Fibroblast of lung (primary cell): Measurements from ENCODE around the gene B3GNT8. TPM values are rescaled to one million over a fixed set of nuclear protein-coding genes. Genes with fewer than 3 reads are reported as not detected.

Source experiments
- DNase-seq, 2 donors: peaks; one replicate each; pipeline versions ENCODE4 v3.0.0 to v3.0.0-alpha.2; 2010; ENCODE audit warnings: low read depth in 2 of 2
- H2AFZ ChIP-seq: 2 replicates; pipeline ENCODE4 v1.5.1; 2012; ENCODE audit warnings: low read length, control low read depth, inconsistent platforms
- H3K27ac ChIP-seq: 2 replicates; pipeline ENCODE4 v1.5.1; 2011; ENCODE audit warnings: low read length, control low read depth; ENCODE audit not compliant: insufficient read depth
- H3K27me3 ChIP-seq: 2 replicates; pipeline ENCODE4 v1.5.1; 2011; ENCODE audit warnings: mild to moderate bottlenecking, low read length; ENCODE audit not compliant: control insufficient read depth, insufficient read depth
- H3K36me3 ChIP-seq: 2 replicates; pipeline ENCODE4 v1.5.1; 2011; ENCODE audit warnings: low read length; ENCODE audit not compliant: control insufficient read depth, insufficient read depth
- H3K4me1 ChIP-seq: 2 replicates; pipeline ENCODE4 v1.5.1; 2011; ENCODE audit warnings: low read length; ENCODE audit not compliant: control insufficient read depth, insufficient read depth; ENCODE audit errors: extremely low read depth
- H3K4me2 ChIP-seq: 2 replicates; pipeline ENCODE4 v1.5.1; 2011; ENCODE audit warnings: low read length, control low read depth; ENCODE audit not compliant: insufficient read depth; ENCODE audit errors: extremely low read depth
- H3K4me3 ChIP-seq, 4 experiments: fragments of 200-600 bp in 1 of 4; sonication (generic) in 1 of 4; replicated peaks in 1 of 4; 2 replicates each; pipeline ENCODE4 v1.5.1; 2011 to 2016; ENCODE audit warnings: low read length in 4 of 4, low read depth in 3 of 4, mild to moderate bottlenecking in 3 of 4, control low read depth in 2 of 4, inconsistent platforms in 1 of 4, mixed read lengths in 1 of 4; ENCODE audit not compliant: insufficient read depth in 1 of 4; ENCODE audit errors: control extremely low read depth in 1 of 4
- H3K79me2 ChIP-seq: 2 replicates; pipeline ENCODE4 v1.5.1; 2012; ENCODE audit warnings: mild to moderate bottlenecking, low read length, inconsistent platforms; ENCODE audit not compliant: control insufficient read depth, insufficient read depth
- H3K9ac ChIP-seq: 2 replicates; pipeline ENCODE4 v1.5.1; 2011; ENCODE audit warnings: mild to moderate bottlenecking, low read length, control low read depth; ENCODE audit not compliant: insufficient read depth
- H3K9me3 ChIP-seq: 2 replicates; pipeline ENCODE4 v1.5.1; 2012; ENCODE audit warnings: low read depth, low read length; ENCODE audit not compliant: control insufficient read depth, insufficient read depth
- H4K20me1 ChIP-seq: 2 replicates; pipeline ENCODE4 v1.5.1; 2011; ENCODE audit warnings: low read length; ENCODE audit not compliant: control insufficient read depth, insufficient read depth; ENCODE audit errors: extremely low read depth
- EZH2 ChIP-seq: IDR thresholded peaks from 2 replicates; pipeline ENCODE4 v1.5.1; 2012; ENCODE audit warnings: low read length, control low read depth, mild to moderate bottlenecking; ENCODE audit errors: missing control alignments
- polyA plus RNA-seq, 2 donors: library from polyadenylated mRNA; depleted of rRNA in 1 of 2; stranded (reverse) in 1 of 2; unstranded in 1 of 2; fragments of >200 nt; gene quantifications; 2 replicates each; pipeline ENCODE4 v1.2.1, GENCODE V29; 2011 to 2012; ENCODE audit warnings: missing spikeins in 1 of 2
- total RNA-seq: library from RNA; depleted of rRNA; stranded (reverse); fragments of >200 nt; gene quantifications from 2 replicates; pipeline ENCODE4 v1.2.1, GENCODE V29; 2014
- TF ChIP-seq, protein P1 (sequence below), 2 donors: IDR thresholded peaks in 1 of 2; conservative IDR thresholded peaks in 1 of 2; 1 replicate in 1 of 2; 2 replicates in 1 of 2; pipeline ENCODE4 v1.5.1; 2011 to 2012; ENCODE audit warnings: low read length in 2 of 2, control low read depth in 1 of 2, inconsistent platforms in 1 of 2, low read depth in 1 of 2, mild to moderate bottlenecking in 1 of 2

B3GNT8 gene
- total and polyA plus RNA-seq, 2 donors (not counting 1 experiment from before 2014, with no cell fraction given): 0.54 to 3.5 TPM

DNA sequence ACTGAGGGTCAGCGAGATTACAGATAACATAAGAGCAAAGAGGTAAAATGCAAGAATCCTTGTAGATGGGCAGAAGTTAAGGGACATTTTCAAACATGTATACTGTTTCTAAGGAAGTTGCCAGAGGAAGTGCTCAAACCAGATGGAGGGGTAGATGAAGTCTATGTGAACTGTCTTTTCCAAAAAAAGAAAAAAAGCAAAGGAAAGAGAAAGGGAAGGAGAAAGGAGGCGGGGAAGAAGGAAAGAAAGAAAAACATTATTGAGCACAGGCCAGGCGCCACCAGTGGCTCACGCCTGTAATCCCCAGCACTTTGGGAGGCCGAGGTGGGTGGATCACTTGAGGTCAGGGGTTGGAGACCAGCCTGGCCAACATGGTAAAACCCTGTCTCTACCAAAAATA lies 7.3 kb upstream of the B3GNT8 start:
- Histone ChIP-seq H3K9ac (no peak overlapping the region), H3K4me1 (no peaks in the 10 kb centered on the region), H3K36me3 (peaks cover 13% of the 10 kb centered on the region), H2AFZ (no peak overlapping the region), H4K20me1 (no peaks in the 10 kb centered on the region), H3K27me3 (no peaks in the 10 kb centered on the region), H3K4me2 (no peak overlapping the region), H3K27ac (no peak overlapping the region), H3K9me3 (no peaks in the 10 kb centered on the region), H3K4me3 (no peak overlapping the region), H3K79me2 (peaks cover 3% of the 10 kb centered on the region)
- no peak for TF ChIP-seq EZH2
- TF ChIP-seq, protein P1, sequence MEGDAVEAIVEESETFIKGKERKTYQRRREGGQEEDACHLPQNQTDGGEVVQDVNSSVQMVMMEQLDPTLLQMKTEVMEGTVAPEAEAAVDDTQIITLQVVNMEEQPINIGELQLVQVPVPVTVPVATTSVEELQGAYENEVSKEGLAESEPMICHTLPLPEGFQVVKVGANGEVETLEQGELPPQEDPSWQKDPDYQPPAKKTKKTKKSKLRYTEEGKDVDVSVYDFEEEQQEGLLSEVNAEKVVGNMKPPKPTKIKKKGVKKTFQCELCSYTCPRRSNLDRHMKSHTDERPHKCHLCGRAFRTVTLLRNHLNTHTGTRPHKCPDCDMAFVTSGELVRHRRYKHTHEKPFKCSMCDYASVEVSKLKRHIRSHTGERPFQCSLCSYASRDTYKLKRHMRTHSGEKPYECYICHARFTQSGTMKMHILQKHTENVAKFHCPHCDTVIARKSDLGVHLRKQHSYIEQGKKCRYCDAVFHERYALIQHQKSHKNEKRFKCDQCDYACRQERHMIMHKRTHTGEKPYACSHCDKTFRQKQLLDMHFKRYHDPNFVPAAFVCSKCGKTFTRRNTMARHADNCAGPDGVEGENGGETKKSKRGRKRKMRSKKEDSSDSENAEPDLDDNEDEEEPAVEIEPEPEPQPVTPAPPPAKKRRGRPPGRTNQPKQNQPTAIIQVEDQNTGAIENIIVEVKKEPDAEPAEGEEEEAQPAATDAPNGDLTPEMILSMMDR (conservative IDR thresholded peaks at IDR 0.05 in 1 of 2, IDR thresholded peaks at IDR 0.05 in 1 of 2; ENCODE audit: low read depth in 1 of 2, low read length in 2 of 2): no peak
- no peak for DNase-seq

DNA sequence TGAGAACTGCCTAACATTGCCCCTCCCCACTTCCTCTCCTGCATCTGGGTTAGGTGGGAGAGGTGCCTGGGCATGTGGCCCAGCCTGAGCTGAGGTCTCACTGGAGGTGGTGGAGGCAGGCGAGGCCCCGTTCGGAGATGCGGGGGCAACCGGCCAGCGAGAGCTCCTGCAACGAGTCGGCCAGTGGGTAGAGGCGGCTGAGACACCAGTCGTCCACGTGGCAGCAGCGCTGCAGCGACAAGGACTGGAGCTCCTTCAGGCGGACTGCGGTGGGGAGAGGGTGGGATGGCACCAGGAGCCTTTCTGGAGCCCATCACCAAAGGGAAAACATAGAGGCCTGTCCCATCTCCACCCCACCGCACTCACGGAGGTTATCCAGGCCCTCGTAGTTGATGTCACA lies 6.0 kb upstream of the B3GNT8 start:
- TF ChIP-seq, protein P1 (conservative IDR thresholded peaks at IDR 0.05 in 1 of 2, IDR thresholded peaks at IDR 0.05 in 1 of 2; ENCODE audit: low read depth in 1 of 2, low read length in 2 of 2): no peak
- no peak for TF ChIP-seq EZH2
- Histone ChIP-seq H3K4me3 (no peak overlapping the region), H3K9me3 (no peaks in the 10 kb centered on the region), H3K79me2 (no peaks in the 10 kb centered on the region), H4K20me1 (no peaks in the 10 kb centered on the region), H3K4me2 (no peak overlapping the region), H2AFZ (no peak overlapping the region), H3K36me3 (peaks cover 13% of the 10 kb centered on the region), H3K4me1 (peaks cover 2% of the 10 kb centered on the region), H3K9ac (no peak overlapping the region), H3K27ac (no peak overlapping the region), H3K27me3 (no peaks in the 10 kb centered on the region)
- no peak for DNase-seq

DNA sequence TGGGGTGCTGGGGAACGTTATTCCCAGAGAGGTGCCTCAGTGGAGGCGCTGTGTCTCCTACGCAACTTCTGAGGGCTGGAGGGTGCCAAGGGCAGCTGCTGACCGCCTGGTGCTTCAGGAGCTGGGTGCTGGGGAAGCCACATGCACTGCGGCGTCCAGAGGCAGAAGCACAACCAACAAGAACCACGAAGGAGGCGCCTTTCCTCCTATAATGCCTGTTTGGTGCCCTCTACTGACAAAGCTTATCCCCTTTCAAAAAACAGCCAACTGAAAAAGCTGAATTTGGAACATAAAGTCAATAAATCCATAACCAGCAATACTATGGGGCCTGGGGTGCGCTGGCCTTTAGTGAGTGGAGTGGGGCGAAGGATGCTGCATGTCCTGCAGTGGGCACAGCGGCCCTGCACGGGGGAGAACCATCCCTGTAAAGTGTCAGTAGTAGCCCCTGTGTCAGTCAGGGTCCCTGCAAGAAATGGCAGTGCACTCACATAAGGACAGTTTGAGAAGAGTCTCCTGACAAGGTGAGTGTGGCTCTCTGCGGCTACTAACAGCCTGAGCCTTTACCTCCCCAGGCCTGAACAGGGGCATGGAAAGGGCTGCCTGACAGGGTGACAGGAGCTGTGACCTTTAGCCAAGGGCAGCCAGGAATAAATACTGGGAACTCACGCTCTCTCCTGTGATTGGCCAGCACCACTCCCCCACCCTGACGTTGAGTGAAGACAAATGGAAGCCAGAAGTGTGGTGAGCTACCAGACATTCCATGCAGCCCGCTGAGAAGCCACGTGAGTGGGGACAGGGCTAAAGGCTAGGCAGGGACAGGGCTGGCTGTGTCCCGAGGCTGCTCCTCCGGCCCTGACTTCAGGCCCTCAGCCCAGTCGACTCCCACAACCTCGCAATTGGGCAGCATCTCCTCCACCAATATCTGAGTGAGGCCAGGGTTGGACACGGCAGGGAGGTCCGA lies 4.5 kb upstream of the B3GNT8 start:
- no peaks in the 10 kb centered on the region for H4K20me1 ChIP-seq
- TF ChIP-seq EZH2: no peak
- TF ChIP-seq, protein P1 (conservative IDR thresholded peaks at IDR 0.05 in 1 of 2, IDR thresholded peaks at IDR 0.05 in 1 of 2; ENCODE audit: low read depth in 1 of 2, low read length in 2 of 2): peak; percentile 49 to 54
- no peaks in the 10 kb centered on the region for H3K27me3 ChIP-seq
- no peak overlapping the region for H3K27ac ChIP-seq
- H3K79me2 ChIP-seq: no peaks in the 10 kb centered on the region
- H3K9ac ChIP-seq: no peak overlapping the region
- no peak overlapping the region for H3K4me3 ChIP-seq
- peaks cover 9% of the 10 kb centered on the region for H3K4me1 ChIP-seq
- H3K36me3 ChIP-seq: peaks cover 10% of the 10 kb centered on the region
- H3K4me2 ChIP-seq: no peak overlapping the region
- no peak overlapping the region for H2AFZ ChIP-seq
- peak in 1 of 2 donors; percentile 44 for DNase-seq
- no peaks in the 10 kb centered on the region for H3K9me3 ChIP-seq
